Mucosa of descending colon (tissue), 3 donors: ENCODE data around the gene TRAM2. TPM values are rescaled to one million over a fixed set of nuclear protein-coding genes. Genes with fewer than 3 reads are reported as not detected.

Source experiments
- ATAC-seq: fragments of 200-7000 bp; cut with Tn5 transposase; one replicate; pipeline ENCODE4 v1.9.1; 2020; ENCODE audit warnings: mild to moderate bottlenecking, moderate library complexity
- DNase-seq, 3 donors: peaks; one replicate each; pipeline ENCODE4 v3.0.0-alpha.2; 2020
- H3K36me3 ChIP-seq: fragments of 200-600 bp; one replicate; pipeline ENCODE4 v1.8.0; 2021; ENCODE audit warnings: low read depth, mild to moderate bottlenecking
- H3K4me1 ChIP-seq: fragments of 200-600 bp; one replicate; pipeline ENCODE4 v1.8.0; 2021; ENCODE audit warnings: low read depth, mild to moderate bottlenecking
- H3K4me3 ChIP-seq: fragments of 200-600 bp; one replicate; pipeline ENCODE4 v1.8.0; 2021; ENCODE audit warnings: mild to moderate bottlenecking
- H3K9me3 ChIP-seq: fragments of 200-600 bp; one replicate; pipeline ENCODE4 v1.8.0; 2021; ENCODE audit warnings: mild to moderate bottlenecking
- intact Hi-C, 2 donors: fragments of 100-400 bp; cut with DNase I in 1 of 2; cut with micrococcal nuclease in 1 of 2; formaldehyde crosslinking; loops; one replicate each; pipeline versions ENCODE4 v1.11.0 to v1.11.1; 2022; cut with DNase I, micrococcal nuclease
- total RNA-seq, 3 donors: library from RNA; stranded (reverse); fragmentation: NEBNext Ultra II Directional in 2 of 3; extraction: Animal tissue kit (Norgen Biotek cat#: 25700) in 2 of 3; gene quantifications; one replicate each; pipeline versions ENCODE4 v1.2.1 to v1.2.4, GENCODE V29; 2021 to 2023
- TF ChIP-seq, protein P1 (sequence below): fragments of 200-600 bp; IDR thresholded peaks from one replicate; pipeline ENCODE4 v1.8.0; 2022; ENCODE audit warnings: antibody characterized with exemption, mild to moderate bottlenecking
- donor health status: DM: no; HTN: no; CAD: no; lungs with moderate emphysema.
- donor health status: DM: no; HTN: no; CAD: no.
- donor health status: DM: no; HTN: yes; CAD: no.

The TRAM2 gene
- total RNA-seq, 3 donors from 2014 or later = 20.3 to 25.0 (median 24.1) TPM

DNA sequence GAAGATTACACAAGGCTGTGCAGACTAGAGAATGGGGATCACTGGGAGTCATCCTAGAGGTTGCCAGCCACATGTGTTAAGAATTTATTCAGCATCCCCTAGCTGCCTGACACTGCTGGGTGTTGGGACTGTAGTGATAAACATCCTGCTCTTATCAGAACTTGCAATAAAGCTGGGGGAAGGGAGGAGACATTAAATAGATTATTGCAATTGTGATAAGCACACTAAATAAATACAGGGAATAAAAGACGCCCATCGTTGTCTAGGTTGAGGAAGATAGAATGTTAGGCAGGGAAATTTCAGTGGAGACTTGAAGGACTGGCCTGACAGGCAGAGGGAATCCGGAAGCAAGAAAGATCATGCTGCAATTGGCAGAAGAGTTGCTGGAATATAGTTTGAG lies 33.2 kb upstream of the TRAM2 start:
- no peaks in the 10 kb centered on the region for H3K9me3 ChIP-seq
- ATAC-seq = peak; percentile 73
- H3K4me1 ChIP-seq = peaks cover 20% of the 10 kb centered on the region
- TF ChIP-seq, protein P1, sequence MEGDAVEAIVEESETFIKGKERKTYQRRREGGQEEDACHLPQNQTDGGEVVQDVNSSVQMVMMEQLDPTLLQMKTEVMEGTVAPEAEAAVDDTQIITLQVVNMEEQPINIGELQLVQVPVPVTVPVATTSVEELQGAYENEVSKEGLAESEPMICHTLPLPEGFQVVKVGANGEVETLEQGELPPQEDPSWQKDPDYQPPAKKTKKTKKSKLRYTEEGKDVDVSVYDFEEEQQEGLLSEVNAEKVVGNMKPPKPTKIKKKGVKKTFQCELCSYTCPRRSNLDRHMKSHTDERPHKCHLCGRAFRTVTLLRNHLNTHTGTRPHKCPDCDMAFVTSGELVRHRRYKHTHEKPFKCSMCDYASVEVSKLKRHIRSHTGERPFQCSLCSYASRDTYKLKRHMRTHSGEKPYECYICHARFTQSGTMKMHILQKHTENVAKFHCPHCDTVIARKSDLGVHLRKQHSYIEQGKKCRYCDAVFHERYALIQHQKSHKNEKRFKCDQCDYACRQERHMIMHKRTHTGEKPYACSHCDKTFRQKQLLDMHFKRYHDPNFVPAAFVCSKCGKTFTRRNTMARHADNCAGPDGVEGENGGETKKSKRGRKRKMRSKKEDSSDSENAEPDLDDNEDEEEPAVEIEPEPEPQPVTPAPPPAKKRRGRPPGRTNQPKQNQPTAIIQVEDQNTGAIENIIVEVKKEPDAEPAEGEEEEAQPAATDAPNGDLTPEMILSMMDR = no peak
- no peaks in the 10 kb centered on the region for H3K36me3 ChIP-seq
- intact Hi-C loops = no loop called here
- peak in 1 of 3 donors; percentile 36 for DNase-seq
- no peak overlapping the region for H3K4me3 ChIP-seq

DNA sequence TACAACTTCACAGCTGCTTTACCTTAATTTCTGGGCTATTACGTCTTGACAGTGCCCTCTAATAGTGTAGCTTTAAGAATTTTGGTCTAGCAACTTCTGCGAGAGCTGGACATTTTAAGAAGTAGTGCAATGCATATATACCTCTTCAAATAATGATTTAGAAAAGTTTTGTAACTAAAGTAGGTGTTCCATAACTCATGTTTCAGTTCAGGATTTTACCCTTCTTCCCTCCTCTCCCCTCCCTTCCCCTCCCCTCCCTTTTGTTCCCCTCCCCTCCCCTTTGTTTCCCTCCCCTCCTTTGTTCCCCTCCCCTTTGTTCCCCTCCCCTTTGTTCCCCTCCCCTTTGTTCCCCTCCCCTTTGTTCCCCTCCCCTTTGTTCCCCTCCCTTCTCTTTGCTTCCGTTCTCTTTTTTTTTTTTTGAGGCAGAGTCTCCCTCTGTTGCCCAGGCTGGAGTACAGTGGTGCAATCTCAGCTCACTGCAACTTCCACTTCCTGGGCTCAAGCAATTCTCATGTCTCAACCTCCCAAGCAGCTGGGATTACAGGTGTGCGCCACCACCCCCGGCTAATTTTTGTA lies 28.8 kb upstream of the TRAM2 start:
- ATAC-seq = no peak
- Histone ChIP-seq H3K4me1 (peaks cover 10% of the 10 kb centered on the region), H3K36me3 (no peaks in the 10 kb centered on the region), H3K4me3 (no peak overlapping the region), H3K9me3 (no peaks in the 10 kb centered on the region)
- no peak for DNase-seq
- intact Hi-C loops = no loop called here
- TF ChIP-seq, protein P1 = no peak

DNA sequence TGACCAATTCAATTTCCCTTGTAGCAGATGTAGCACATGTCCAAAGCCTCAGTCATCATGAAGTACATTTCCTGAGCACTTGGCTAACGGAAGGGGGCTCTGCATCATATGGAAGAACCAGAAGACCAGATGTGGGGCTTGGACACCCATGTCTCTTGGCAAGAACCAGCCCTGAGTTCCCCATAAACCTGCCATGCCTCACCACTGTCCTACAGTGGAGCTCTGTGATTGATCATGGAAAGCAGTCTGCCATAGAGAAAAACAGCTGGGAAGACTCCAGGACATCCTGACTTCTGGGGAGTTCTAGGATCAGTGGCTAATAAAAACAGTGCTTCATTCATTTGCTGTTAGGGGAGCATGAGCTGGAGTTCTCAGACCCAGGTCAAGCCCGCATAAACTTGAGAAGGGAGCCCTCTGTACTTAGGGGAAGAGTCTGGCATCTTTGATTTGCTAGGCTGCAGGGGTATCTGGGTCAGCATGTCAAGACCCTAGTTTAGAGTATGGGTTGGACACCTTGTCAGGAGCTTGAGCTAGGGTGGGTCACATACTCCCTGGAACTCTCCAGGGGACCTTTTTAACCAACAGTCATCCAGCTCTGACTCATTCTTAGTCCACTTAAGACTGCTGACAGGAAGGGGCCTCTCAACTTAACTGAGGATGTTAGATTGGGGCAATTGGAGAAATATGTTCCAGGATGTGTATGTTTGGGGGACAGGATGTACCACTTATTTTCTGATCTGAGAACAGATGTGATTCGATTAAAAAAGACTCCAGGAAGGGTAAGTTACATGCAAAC lies 26.3 kb upstream of the TRAM2 start:
- Histone ChIP-seq H3K4me3 (no peak overlapping the region), H3K9me3 (no peaks in the 10 kb centered on the region), H3K4me1 (no peaks in the 10 kb centered on the region), H3K36me3 (no peaks in the 10 kb centered on the region)
- no peak for DNase-seq
- ATAC-seq = peak; percentile 31
- intact Hi-C loops = no loop called here
- TF ChIP-seq, protein P1 = no peak

DNA sequence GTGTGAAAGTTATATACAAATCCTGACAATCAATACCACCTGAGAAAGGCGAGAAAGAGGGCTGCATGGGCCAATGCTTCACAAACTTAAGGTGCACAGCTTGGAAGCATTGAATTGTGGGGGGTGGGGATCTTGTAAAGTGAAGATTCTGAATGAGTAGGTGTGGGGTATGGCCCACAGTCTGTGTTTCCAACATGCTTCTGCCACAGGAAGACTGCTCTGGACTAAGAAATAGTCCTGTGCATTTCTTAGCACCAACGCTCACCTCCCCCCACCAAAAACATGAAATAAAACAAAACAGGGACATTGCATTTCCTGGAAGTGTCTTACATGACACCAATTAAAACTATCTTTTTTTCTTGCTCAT lies 21.9 kb upstream of the TRAM2 start:
- H3K4me3 ChIP-seq = no peak overlapping the region
- H3K36me3 ChIP-seq = no peaks in the 10 kb centered on the region
- DNase-seq (no peak), ATAC-seq (no peak)
- TF ChIP-seq, protein P1 = no peak
- intact Hi-C loops = loop anchor here (5.0 to 10.0 kb wide), 2 partner anchors 66 to 182 kb away; no protein-coding TSS in a partner anchor
- H3K4me1 ChIP-seq = peaks cover 8% of the 10 kb centered on the region
- no peaks in the 10 kb centered on the region for H3K9me3 ChIP-seq

DNA sequence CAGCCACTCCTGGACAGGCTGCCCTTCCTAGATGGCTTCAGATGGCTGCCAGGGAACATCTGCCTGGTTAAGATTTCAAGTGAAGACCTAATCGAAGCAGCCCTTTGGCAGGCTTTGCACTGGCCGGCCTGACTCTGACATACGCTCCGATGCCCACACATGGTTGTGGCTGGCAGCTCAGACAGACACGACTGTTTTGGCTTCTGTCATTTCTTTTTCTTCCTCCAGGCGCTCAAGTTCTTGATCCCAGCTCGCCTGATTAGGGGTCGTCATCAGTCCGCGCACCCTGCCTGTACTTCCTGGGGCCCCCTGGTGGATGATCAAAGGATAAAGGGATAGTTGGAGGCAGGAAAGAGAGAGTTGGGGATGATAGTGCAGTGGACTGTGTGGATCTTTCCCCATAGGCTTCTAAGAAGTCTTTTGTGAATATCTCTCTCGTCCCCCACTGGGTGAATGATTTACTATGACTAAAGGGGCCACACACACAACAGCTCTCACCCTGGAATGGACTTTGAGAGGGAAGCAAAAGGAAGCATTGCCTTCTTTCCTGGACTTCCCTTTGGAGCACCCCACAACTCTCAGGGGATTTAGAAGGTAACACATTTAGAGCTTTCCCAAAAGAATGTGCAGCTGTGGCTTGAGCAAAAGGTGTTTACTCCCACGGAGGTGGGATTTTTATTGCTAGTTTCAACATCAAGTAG lies 21.4 kb upstream of the TRAM2 start:
- DNase-seq (peak in 2 of 3 donors; percentile 46 to 59), ATAC-seq (peak; percentile 59)
- no peak overlapping the region for H3K4me3 ChIP-seq
- intact Hi-C loops = loop anchor here (5.0 to 10.0 kb wide), 2 partner anchors 67 to 181 kb away; no protein-coding TSS in a partner anchor
- H3K36me3 ChIP-seq = no peaks in the 10 kb centered on the region
- TF ChIP-seq, protein P1 = peak; percentile 15
- peaks cover 8% of the 10 kb centered on the region for H3K4me1 ChIP-seq
- no peaks in the 10 kb centered on the region for H3K9me3 ChIP-seq
